ENCODE data around the gene TP53AIP1. TPM values are rescaled to one million over a fixed set of nuclear protein-coding genes. Genes with fewer than 3 reads are reported as not detected.

The TP53AIP1 gene
- total and polyA plus RNA-seq, 2 of the 8 experiments (the other 6 are each of a cell fraction or from before 2014, with no cell fraction given) = 0.03 TPM; not detected in 1

GRCh38 chr11:128938156-128938885, 4.3 kb downstream of the TP53AIP1 start (continued):
- no peak for TF ChIP-seq JUND (IDR thresholded peaks at IDR 0.05; ENCODE audit: low read length)
- no peak for TF ChIP-seq CTCF (IDR thresholded peaks at IDR 0.05; ENCODE audit: control extremely low read depth in 1 of 3, insufficient read depth in 1 of 3, low read depth in 1 of 3, low read length in 3 of 3)
- no peak for TF ChIP-seq TCF12 (IDR thresholded peaks at IDR 0.05; ENCODE audit: low read depth, low read length)
- no peak for TF ChIP-seq TEAD4 (IDR thresholded peaks at IDR 0.05; ENCODE audit: low read depth, low read length)
- no peak for TF ChIP-seq CHD7 (IDR thresholded peaks at IDR 0.05; ENCODE audit: insufficient replicate concordance, low read length)
- TF ChIP-seq PHF8 (conservative IDR thresholded peaks at IDR 0.05; ENCODE audit: low read depth, low read length) = no peak
- TF ChIP-seq TBP (IDR thresholded peaks at IDR 0.05; ENCODE audit: low read depth, low read length) = no peak

All from H1 (cell line).